Stimulated activated CD4-positive, alpha-beta T cell treated with anti-CD3 and anti-CD28 coated beads, Interleukin-2, amount 100 ng/mL, for 24 hours (primary cell): ENCODE results near the gene BRMS1.

Source experiments
- DNase-seq, 2 donors: peaks; one replicate each; pipeline ENCODE4 v3.0.0-alpha.2; 2020

The BRMS1 gene

DNA sequence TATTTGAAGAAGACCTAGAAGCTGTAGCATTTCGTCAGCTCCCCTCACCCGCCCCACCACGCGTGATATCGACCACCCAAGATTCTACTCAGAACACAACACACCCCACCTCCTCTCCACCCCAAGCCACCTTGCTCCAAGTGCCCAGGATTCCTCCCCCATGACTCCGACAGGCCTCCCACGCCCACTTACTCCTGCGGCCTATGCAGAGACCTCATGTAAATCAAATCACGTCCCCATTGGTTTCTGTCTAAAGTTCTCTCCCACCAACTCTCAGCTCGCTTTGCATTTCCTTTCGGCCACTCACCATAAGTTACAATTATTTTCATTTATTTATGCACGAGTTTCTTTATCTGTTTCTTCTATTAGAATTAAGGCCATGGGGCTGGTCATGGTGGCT lies 42.2 kb downstream of the BRMS1 start:
- no peak for DNase-seq

DNA sequence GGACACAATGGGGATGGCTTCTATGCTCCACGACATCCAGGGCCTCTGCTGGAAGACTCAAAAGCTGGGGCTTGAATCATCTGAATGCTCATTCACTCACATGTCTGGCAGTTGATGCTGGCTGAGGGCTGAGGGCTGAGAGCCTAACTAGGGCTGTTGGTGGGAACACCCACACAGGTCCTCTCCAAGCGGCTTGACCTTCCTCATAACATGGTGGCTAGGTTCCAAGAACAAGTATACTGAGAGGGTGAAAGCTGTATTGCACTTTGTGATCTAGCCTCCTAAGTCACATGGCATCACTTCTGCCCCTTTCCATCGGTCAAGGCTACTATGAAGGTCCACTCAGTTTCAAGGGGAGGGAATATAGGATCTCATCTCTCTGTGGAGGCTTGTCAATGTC lies 45.7 kb downstream of the BRMS1 start:
- no peak for DNase-seq

DNA sequence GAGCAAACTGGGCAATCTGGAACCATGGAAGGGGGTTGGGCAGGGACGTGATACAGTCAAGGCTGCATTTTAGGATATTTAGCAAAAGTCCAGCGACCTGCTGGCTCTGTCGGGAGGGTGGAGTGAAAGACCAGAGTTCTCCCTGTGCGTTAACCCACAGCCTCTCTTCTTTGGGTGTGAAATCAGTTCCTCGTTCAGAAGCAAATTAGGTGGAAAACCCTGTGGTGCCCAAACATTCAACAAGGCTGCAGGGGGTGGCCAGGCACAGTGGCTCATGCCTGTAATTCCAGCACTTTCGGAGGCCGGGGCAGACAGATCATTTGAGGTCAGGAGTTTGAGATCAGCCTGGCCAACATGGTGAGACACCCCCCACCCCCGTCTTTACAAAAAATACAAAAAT lies 47.3 kb downstream of the BRMS1 start:
- DNase-seq: no peak

DNA sequence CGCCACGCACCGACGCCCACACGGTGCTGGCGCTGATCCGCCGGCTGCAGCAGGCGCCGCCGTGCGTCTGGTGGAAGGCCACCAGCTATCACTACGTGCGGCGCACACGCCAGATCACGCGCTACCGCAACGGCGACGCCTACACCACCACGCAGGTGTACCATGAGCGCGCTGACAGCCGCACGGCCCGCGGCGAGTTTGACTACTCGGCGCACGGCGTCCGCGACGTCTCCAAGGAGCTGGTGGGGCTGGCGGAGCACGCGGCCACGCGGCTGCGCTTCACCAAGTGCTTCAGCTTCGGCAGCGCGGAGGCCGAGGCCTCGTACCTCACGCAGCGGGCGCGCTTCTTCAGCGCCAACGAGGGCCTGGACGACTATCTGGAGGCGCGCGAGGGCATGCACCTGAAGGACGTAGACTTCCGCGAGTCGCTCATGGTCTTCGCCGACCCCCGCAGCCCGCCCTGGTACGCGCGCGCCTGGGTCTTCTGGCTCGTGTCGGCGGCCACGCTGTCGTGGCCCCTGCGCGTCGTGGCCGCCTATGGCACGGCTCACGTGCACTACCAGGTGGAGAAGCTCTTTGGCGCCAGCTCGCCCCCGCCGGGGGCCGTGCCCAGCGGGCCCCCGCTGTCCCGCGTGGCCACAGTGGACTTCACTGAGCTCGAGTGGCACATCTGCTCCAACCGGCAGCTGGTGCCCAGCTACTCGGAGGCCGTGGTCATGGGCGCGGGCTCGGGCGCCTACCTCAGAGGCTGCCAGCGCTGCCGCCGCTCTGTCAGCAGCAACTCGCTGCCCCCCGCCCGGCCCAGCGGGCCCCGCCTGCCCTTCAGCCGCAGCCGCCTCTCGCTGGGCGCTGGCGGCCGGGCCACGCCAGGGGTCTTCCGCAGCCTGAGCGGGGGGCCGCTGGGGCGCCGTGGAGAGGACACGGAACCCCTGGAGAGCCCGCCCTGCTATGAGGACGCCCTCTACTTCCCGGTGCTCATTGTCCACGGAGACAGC lies 50.0 kb downstream of the BRMS1 start:
- DNase-seq: no peak

DNA sequence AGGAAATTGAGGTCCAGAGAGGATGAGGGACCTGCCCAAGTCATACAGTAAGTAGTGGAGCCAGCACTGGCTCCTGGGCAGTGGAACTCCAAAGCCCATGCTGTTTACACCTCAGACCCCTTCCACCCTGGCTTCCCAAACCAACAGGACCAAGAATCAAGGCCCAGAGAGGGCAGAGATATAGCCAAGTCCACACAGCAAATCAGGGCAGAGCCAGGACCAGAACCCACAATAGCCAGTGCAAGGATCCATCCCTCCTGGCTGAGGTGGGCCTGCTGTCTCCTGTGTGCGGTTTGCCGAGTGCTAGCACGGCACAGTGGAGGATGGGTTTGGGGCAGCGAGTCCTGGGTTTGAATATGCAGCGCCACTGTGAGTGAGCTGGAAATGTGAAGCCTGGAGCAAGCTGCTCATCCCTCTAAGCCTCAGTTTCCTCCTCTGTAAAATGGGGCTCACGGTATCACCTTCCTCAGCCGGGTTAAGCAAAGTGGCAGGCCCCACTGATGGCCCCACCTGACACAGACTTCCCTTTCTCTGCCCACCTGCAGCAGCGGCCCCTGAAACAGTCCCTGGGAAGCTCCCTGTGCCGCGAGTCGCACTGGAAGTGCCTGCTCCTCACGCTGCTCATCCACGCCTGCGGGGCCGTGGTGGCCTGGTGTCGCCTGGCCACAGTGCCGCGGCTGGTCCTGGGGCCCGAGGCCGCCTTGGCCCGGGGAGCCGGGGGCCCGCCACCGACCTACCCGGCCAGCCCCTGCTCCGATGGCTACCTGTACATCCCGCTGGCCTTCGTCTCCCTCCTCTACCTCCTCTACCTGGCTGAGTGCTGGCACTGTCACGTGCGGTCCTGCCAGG lies 50.9 kb downstream of the BRMS1 start:
- no peak for DNase-seq

DNA sequence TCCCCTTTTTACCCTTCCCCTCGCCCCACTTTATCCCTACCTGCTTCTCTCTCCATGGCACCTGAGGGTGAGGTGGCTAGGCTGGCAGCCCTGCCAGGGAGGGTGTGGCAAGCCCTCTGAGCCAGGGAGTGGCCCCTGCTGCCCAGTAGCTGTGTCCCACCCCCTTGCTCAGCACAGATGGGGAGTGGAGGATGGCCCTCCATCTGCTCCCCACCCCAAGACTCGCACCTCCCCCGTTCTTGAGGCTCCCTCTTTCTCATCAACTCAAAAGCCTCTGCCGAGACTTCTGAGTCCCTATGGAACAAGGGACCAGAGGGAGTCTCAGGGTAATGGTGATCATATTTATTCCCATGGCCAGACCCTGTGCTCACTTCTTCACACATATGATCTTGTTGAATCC lies 51.6 kb downstream of the BRMS1 start:
- no peak for DNase-seq

DNA sequence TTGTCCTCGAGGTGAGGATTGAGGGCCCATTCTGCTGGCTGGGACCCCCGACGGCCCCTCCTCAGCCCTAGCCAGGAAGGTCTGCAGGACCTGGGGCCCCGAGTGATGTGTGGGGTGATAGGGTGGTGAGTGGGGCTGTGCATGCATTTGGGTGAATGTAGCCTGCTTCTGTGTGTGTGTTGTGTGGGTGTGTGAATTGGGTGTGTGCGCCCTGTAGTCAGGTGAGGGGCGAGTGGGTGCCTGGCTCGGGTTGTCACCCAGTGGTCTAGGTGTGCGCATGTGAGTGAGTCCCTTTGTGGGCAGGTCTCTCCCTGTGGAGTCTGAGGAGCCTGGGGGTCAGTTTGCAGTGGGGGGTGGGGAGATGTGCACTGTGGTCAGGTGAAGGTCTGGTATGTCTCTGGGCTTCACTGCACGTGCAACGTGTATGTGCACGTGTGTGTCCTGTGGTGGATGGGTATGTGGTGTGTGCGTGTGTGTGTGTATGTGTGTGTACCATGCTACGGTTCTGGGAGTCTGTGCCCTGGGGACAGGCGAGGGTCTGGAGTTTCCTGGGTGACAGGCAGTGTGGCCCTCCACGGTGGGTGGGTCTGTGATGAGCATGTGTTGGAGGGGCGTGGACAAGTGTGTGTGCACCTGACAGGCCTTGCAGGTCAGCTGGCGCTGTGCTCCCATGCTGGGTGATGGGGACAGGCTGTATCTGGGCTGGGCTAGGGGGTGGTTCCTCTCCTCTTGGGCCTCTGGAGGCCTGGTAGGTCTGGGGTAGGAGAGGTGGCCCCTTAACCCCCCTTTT lies 52.2 kb downstream of the BRMS1 start:
- DNase-seq: no peak

DNA sequence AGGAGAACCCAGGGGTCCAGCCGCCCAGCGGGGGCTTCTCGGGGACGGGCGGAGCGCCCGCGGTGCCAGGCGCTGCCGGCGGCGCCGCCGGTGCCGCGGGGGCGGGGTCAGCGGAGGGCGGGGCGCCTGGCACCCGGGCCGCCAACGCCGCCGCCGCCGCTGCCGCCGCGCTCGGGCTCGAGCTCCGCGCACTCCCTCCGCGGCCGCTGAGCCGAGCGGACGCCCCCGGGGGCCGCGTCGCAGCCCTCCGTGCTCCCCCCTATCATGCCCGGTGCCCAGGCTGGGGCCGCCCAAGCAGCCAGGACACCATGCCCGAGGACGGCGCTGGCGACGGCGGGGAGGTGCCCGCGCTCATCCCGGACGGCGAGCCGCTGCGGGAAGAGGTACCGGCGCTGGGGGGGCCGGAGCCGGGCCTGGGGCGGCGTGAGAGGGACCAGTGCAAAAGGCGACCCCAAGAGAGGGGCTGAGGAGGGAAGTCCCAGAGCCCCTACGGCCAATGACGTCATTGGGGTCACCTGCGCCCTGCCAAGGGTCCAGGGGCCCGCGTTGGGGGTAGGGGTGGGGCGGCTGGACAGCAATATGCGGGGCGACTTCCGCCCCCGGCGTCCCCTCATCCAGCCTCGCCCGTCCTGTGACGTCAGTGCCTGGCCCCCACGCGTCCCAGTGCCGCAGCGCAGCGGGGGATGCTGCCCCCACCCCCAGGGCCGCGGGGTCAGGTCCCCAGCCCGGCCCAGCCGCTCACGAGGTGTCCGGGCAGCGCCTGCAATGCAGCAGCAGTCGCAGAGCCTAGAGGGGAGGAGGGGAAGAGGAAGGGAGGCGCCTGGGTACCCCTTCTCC lies 53.0 kb downstream of the BRMS1 start, which contains the start of gene TMEM151A:
Gene TMEM151A, plus strand, starts transcription at position 189 of the 837 bp plus-strand sequence. Its CDS starts 120 bp downstream, at position 309.
- peak in 1 of 2 donors; percentile 50 for DNase-seq

DNA sequence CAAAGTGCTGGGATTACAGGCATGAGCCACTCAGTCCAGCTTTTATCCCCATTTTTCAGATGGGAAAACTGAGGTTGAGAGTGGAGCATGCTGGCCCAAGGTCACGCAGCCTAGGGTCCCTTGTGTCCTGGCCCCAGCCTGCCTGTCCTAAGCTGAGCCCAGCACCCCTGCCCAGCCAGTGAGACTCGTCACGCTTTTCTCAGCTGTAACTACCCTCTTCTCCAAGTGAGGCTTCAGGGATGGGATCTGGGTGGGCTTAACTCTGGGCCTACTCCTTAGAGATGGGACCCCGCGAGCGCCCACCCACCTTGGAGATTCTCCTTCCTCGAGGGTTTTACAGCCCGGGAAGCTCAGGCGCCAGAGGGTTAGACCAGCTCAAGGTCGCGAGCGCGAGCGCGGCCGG lies 53.6 kb downstream of the BRMS1 start:
- no peak for DNase-seq

DNA sequence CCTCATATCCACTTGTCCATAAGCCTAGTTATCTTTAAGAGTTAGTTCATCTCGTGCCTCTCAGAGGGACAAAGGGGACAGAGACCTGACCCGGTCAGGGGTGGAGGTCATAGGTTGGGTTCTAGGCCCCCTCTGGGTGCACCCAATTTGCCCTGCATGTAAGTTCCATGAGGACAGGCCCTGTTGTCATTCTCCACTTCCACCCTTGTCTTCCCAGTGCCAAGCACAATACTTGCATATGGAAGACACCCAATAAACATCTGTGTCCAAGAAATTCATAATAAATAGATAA lies 54.6 kb downstream of the BRMS1 start:
- DNase-seq: no peak

DNA sequence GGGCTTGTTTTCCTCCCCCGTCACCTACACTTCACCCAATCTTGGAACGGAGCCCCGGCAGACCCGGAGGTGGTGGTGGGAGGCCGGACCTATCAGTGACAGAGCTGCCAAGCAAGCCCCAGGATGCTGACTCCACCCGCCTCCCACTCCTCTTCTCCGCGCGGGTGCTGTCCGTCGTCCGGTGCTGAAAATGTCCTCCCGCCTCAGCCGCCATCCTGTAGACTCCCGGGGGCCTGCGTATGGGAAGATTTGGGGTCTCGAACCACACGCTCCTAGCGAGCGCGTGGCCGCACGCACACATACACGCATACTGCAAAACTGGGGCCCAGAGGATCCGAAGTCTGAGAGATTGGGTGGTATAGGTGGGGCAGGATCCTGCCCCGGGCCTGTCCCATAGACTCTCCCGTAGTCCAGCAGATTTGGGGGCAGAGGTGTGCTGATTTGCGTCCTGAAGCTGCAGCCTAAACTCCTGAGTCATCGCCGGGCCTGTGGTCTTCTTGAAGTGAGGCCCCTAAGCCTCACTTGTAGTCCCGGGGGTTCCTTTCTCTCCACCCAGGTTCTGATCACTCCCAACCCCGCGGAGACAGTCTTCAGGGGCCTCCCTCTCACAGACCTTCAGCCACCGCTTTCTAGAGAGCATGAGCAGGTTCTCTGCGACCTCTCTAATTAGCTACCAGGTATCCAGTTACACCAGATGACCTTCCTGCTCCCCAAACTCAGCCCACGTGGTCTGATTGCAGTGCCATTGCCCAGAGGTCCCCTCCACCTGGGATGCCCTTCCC lies 55.2 kb downstream of the BRMS1 start:
- peak; percentile 87 to 88 for DNase-seq

DNA sequence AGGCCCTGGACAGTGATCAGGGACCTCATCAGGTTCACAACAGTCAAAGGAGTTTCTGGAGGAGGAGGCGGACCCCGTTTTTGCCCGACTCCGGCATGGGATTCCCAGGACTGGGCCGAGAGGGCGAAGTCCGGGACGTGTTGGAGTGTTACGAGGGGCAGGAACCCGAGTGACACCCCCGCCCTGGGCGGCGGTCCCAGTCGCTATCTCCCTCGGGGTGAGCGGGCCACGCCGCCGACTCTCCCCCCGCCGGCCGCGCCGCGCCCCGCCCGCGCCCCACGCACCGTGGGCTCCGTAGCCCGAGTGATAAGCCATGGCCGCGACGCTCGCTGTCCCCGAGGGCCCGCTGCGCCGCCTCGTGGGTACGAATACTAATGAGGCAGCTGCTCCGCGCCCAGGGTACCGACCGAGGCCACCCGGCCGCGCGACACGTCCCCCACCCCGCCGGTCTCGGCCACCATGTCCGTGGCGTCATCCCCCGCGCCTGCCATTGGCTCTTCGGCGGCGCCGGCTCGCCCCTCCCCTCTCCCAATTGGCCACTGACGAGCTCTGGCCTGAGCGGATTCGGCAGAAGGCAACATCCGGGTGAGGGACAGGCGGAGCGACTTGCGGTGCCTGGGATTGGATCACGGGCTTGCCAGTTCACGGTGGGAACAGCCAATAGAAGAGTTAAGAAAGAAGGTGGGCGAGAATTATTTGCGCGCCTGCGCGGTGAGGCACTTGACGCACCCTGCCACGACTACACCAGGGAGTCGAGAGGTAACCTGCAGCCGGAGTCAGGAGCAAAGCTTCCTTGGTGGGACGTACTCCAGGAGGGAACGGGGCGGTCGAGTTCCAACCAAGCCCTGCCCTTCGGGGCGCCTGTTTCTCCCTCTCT lies 56.0 kb downstream of the BRMS1 start, which contains the start of gene YIF1A:
Gene YIF1A, minus strand, starts transcription at position 473 of the 877 bp plus-strand sequence. Its CDS starts 158 bp downstream, at position 315.
- DNase-seq: peak; percentile 98

DNA sequence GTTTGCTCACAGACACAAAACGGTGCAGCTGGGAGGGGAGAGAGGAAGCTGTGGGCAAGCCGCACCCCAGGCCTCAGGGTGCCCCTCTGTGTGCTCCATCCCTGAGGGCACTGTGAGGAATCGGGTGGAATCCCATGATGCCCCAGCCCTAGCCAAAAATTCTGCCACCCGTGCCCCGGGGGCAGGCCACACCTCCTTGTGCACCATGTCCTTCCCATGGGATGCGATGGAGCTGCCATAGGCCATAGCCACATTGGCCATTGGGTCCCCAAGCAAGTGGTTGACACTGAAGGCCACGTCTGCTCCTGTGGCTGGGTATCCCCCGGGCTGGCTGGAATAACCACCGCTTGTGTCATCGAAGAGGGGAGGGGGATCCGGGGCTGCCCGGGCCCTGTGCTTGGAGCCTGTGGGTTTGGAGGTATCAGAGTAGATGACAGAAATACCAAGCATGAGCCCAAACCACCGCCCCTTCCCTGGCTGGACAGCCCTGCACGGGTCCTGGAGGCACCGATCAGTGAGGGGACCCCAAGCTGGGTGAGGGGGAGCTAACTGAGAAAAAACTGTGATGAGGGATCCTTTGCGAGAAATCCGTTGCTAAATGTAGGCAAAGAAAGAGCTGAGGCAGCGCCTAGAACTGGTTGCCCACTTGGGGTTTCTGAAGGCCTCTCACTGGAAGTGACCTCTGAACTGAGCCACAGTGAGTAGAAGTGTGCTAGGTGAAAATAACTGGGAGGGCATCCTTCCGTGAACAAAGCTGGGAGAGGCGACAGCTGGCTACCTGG lies 56.8 kb downstream of the BRMS1 start:
- no peak for DNase-seq
